Mucosa of descending colon (tissue), 3 donors: Measurements from ENCODE around the gene PSD2. TPM values are rescaled to one million over a fixed set of nuclear protein-coding genes. Genes with fewer than 3 reads are reported as not detected.

Experiments used
- ATAC-seq: fragments of 200-7000 bp; cut with Tn5 transposase; one replicate; pipeline ENCODE4 v1.9.1; 2020; ENCODE audit warnings: mild to moderate bottlenecking, moderate library complexity
- DNase-seq, 3 donors: peaks; one replicate each; pipeline ENCODE4 v3.0.0-alpha.2; 2020
- H3K36me3 ChIP-seq: fragments of 200-600 bp; one replicate; pipeline ENCODE4 v1.8.0; 2021; ENCODE audit warnings: low read depth, mild to moderate bottlenecking
- H3K4me1 ChIP-seq: fragments of 200-600 bp; one replicate; pipeline ENCODE4 v1.8.0; 2021; ENCODE audit warnings: low read depth, mild to moderate bottlenecking
- H3K4me3 ChIP-seq: fragments of 200-600 bp; one replicate; pipeline ENCODE4 v1.8.0; 2021; ENCODE audit warnings: mild to moderate bottlenecking
- H3K9me3 ChIP-seq: fragments of 200-600 bp; one replicate; pipeline ENCODE4 v1.8.0; 2021; ENCODE audit warnings: mild to moderate bottlenecking
- CTCF ChIP-seq: fragments of 200-600 bp; IDR thresholded peaks from one replicate; pipeline ENCODE4 v1.8.0; 2022; ENCODE audit warnings: antibody characterized with exemption, mild to moderate bottlenecking
- intact Hi-C, 2 donors: fragments of 100-400 bp; cut with DNase I in 1 of 2; cut with micrococcal nuclease in 1 of 2; formaldehyde crosslinking; loops; one replicate each; pipeline versions ENCODE4 v1.11.0 to v1.11.1; 2022; cut with DNase I, micrococcal nuclease
- total RNA-seq, 3 donors: library from RNA; stranded (reverse); fragmentation: NEBNext Ultra II Directional in 2 of 3; extraction: Animal tissue kit (Norgen Biotek cat#: 25700) in 2 of 3; gene quantifications; one replicate each; pipeline versions ENCODE4 v1.2.1 to v1.2.4, GENCODE V29; 2021 to 2023
- donor health status: DM: no; HTN: no; CAD: no; lungs with moderate emphysema.
- donor health status: DM: no; HTN: no; CAD: no.
- donor health status: DM: no; HTN: yes; CAD: no.

The PSD2 gene
- total RNA-seq, 3 donors from 2014 or later: 0.07 to 0.25 TPM; not detected in 1

- Histone ChIP-seq H3K36me3 (no peaks in the 10 kb centered on the region), H3K9me3 (no peaks in the 10 kb centered on the region), H3K4me1 (no peaks in the 10 kb centered on the region), H3K4me3 (no peak overlapping the region)
- DNase-seq: peak in 2 of 3 donors; percentile 66 to 82
- TF ChIP-seq CTCF: peak; percentile 88
- intact Hi-C loops: loop anchor here (5.0 to 10.0 kb wide), 3 partner anchors 77 to 101 kb away; no protein-coding TSS in a partner anchor
- peak; percentile 70 for ATAC-seq
Measured at GRCh38 chr5:139863855-139864558, 68.4 kb downstream of the PSD2 start.

GRCh38 chr5:139864716-139865483 is 69.3 kb downstream of the PSD2 start:
- intact Hi-C loops: loop anchor here (5.0 to 10.0 kb wide), 3 partner anchors 78 to 100 kb away; no protein-coding TSS in a partner anchor

GRCh38 chr5:139867109-139867508 is 71.5 kb downstream of the PSD2 start:
- DNase-seq: no peak
- H3K4me1 ChIP-seq: no peaks in the 10 kb centered on the region
- intact Hi-C loops: loop anchor here in 1 of 2 donors (10.0 kb wide), 2 partner anchors 82 to 98 kb away; no protein-coding TSS in a partner anchor
- no peaks in the 10 kb centered on the region for H3K9me3 ChIP-seq
- ATAC-seq: no peak
- no peak for TF ChIP-seq CTCF
- no peak overlapping the region for H3K4me3 ChIP-seq
- H3K36me3 ChIP-seq: no peaks in the 10 kb centered on the region

More at GRCh38 chr5:139864716-139865483, 69.3 kb downstream of the PSD2 start:
- Histone ChIP-seq H3K36me3 (no peaks in the 10 kb centered on the region), H3K9me3 (no peaks in the 10 kb centered on the region), H3K4me1 (no peaks in the 10 kb centered on the region), H3K4me3 (no peak overlapping the region)
- TF ChIP-seq CTCF: no peak
- no peak for ATAC-seq
- DNase-seq: no peak

GRCh38 chr5:139867581-139867980 is 72.0 kb downstream of the PSD2 start:
- intact Hi-C loops: loop anchor here in 1 of 2 donors (10.0 kb wide), 2 partner anchors 83 to 97 kb away; no protein-coding TSS in a partner anchor
- no peak for ATAC-seq

More at GRCh38 chr5:139867581-139867980, 72.0 kb downstream of the PSD2 start:
- DNase-seq: no peak
- Histone ChIP-seq H3K4me3 (no peak overlapping the region), H3K9me3 (no peaks in the 10 kb centered on the region), H3K36me3 (no peaks in the 10 kb centered on the region), H3K4me1 (no peaks in the 10 kb centered on the region)
- TF ChIP-seq CTCF: no peak
